Adrenal gland (tissue), 12 donors: ENCODE data around the gene ZNF91. TPM values are rescaled to one million over a fixed set of nuclear protein-coding genes. Genes with fewer than 3 reads are reported as not detected.
"Not testable (repeated sequence)": the region's sequence is repeated elsewhere in the genome, so short reads cannot be mapped to it uniquely, and the experiment has no call there.

Experiments used
- DNase-seq, 7 donors: peaks; one replicate each; pipeline ENCODE4 v3.0.0-alpha.2; 2019 to 2020
- H3K27ac ChIP-seq, 5 donors: fragments of 200-600 bp; sonication (generic) in 4 of 5; 1 replicate in 3 of 5; 2 replicates in 2 of 5; pipeline versions ENCODE4 v1.5.1 to v1.8.0; 2016 to 2020; ENCODE audit warnings: mild to moderate bottlenecking in 1 of 5
- H3K27me3 ChIP-seq: fragments of 200-600 bp; 2 replicates; pipeline ENCODE4 v1.8.0; 2021
- H3K36me3 ChIP-seq, 2 donors: fragments of 200-600 bp; replicated peaks in 1 of 2; 1 replicate in 1 of 2; 2 replicates in 1 of 2; pipeline versions ENCODE4 v1.5.1 to v1.8.0; 2018 to 2022
- H3K4me1 ChIP-seq, 2 donors: fragments of 200-600 bp; replicated peaks in 1 of 2; 1 replicate in 1 of 2; 2 replicates in 1 of 2; pipeline versions ENCODE4 v1.5.1 to v1.8.0; 2018 to 2021
- H3K4me3 ChIP-seq, 4 donors: fragments of 200-600 bp; sonication (generic) in 3 of 4; one replicate each; pipeline ENCODE4 v1.5.1; 2016 to 2018
- H3K9me3 ChIP-seq, 3 donors: fragments of 200-600 bp; sonication (generic) in 1 of 3; replicated peaks in 1 of 3; 1 replicate in 2 of 3; 2 replicates in 1 of 3; pipeline versions ENCODE4 v1.5.1 to v1.8.0; 2016 to 2021
- POLR2A ChIP-seq, 2 donors: fragments of 450-650 bp; IDR thresholded peaks; one replicate each; pipeline ENCODE4 v1.6.1; 2017; ENCODE audit warnings: antibody characterized with exemption in 2 of 2, mild to moderate bottlenecking in 2 of 2, moderate library complexity in 1 of 2
- WGBS, 4 donors: extraction: QIAGEN DNeasy Blood & Tissue Kit in 2 of 4; methylation state at CpG; one replicate each; pipeline versions ENCODE4 v1.1.5 to v1.1.7; 2013 to 2017; 5-methylcytosine and 5-hydroxymethylcytosine counted together
- intact Hi-C, 2 donors: fragments of 100-400 bp; cut with DNase I; formaldehyde crosslinking; loops; one replicate each; pipeline versions ENCODE4 v1.14.1 to v1.15.0; 2022 to 2023
- polyA plus RNA-seq, 3 donors: library from polyadenylated mRNA; stranded (reverse); fragments of 200-250 nt in 2 of 3; fragments of 350-450 nt in 1 of 3; fragmentation: Illumina TruSeq in 1 of 3; extraction: RNeasy Lipid Tissue Mini Kit (QIAGEN cat#74804) in 1 of 3; gene quantifications; one replicate each; pipeline ENCODE4 v1.2.3, GENCODE V29; 2013 to 2014
- total RNA-seq, 9 donors: library from RNA; depleted of rRNA in 4 of 9; stranded (reverse); fragments of >200 nt in 4 of 9; fragments of 120-200 nt in 1 of 9; fragmentation: NEBNext Ultra II Directional in 1 of 9; extraction: Animal tissue kit (Norgen Biotek cat#: 25700) in 1 of 9; gene quantifications; one replicate each; pipeline versions ENCODE4 v1.1.0 to v1.2.4, GENCODE V29; 2013 to 2023
- TF ChIP-seq, protein P1 (sequence below), 6 experiments: fragments of 450-650 bp in 4 of 6; fragments of 200-600 bp in 2 of 6; sonication (generic) in 1 of 6; IDR thresholded peaks; 1 replicate in 5 of 6; 2 replicates in 1 of 6; pipeline versions ENCODE4 v1.5.1 to v1.8.0; 2016 to 2021; ENCODE audit warnings: antibody characterized with exemption in 6 of 6, mild to moderate bottlenecking in 2 of 6, moderate library complexity in 1 of 6
- donor health status: healthy with polysubstance abuse.
- donor health status: Bipolar disorder and iron deficiency.
- donor health status: DM: yes; HTN: yes; CAD: no.
- donor health status: DM: no; HTN: no; CAD: no.
- donor health status: DM: no; HTN: no; CAD: no.
- donor health status: DM: yes; HTN: yes; CAD: no.

ZNF91 gene
- total and polyA plus RNA-seq, 12 donors: 12.9 to 81.1 (median 35.8) TPM

DNA sequence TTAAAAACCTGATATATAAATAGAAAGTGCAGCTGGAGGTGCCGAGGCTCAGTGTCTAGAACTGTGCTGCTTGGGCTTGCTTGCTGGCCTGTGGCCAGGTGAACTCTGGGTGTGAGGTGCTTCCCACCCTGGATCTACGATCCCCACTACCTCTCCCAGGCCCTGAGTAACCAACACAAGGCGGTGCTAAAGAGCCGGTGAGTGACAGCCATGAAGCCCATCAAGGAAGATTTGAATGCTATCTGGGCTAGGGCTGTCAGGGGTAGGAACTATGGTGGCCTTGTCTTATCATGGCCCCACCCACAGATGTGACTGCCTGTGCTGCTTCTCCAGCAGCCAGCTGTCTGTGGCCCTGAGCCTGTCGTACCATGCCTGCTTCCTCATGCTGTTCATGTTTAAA lies 25.6 kb upstream of the ZNF91 start:
- H3K36me3 ChIP-seq: no peaks in the 10 kb centered on the region
- H3K27me3 ChIP-seq: no peaks in the 10 kb centered on the region
- 50 to 92% (median 63%) methylated on average over 1 to 5 of the region's 5 CpGs for WGBS, 4 donors
- TF ChIP-seq, protein P1, sequence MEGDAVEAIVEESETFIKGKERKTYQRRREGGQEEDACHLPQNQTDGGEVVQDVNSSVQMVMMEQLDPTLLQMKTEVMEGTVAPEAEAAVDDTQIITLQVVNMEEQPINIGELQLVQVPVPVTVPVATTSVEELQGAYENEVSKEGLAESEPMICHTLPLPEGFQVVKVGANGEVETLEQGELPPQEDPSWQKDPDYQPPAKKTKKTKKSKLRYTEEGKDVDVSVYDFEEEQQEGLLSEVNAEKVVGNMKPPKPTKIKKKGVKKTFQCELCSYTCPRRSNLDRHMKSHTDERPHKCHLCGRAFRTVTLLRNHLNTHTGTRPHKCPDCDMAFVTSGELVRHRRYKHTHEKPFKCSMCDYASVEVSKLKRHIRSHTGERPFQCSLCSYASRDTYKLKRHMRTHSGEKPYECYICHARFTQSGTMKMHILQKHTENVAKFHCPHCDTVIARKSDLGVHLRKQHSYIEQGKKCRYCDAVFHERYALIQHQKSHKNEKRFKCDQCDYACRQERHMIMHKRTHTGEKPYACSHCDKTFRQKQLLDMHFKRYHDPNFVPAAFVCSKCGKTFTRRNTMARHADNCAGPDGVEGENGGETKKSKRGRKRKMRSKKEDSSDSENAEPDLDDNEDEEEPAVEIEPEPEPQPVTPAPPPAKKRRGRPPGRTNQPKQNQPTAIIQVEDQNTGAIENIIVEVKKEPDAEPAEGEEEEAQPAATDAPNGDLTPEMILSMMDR (IDR thresholded peaks at IDR 0.05): no peak
- TF ChIP-seq POLR2A (IDR thresholded peaks at IDR 0.05): no peak
- H3K27ac ChIP-seq: no peak overlapping the region
- no peak for DNase-seq
- intact Hi-C loops: no loop called here
- H3K4me1 ChIP-seq: no peaks in the 10 kb centered on the region
- H3K4me3 ChIP-seq: no peak overlapping the region
- no peaks in the 10 kb centered on the region for H3K9me3 ChIP-seq

DNA sequence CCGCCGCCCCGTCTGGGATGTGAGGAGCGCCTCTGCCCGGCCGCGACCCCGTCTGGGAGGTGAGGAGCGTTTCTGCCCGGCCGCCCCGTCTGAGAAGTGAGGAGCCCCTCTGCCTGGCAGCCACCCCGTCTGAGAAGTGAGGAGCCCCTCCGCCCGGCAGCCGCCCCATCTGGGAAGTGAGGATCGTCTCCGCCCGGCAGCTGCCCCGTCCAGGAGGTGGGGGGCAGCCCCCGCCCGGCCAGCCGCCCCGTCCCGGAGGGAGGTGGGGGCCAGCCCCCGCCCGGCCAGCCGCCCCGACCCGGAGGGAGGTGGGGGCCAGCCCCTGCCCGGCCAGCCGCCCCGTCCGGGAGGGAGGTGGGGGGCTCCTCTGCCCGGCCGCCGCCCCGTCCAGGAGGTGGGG lies 24.0 kb upstream of the ZNF91 start:
- WGBS, 4 donors: 90 to 100% (median 95%) methylated on average over 3 to 36 of the region's 38 CpGs
- intact Hi-C loops, H3K9me3 ChIP-seq, H3K4me3 ChIP-seq, H3K36me3 ChIP-seq, H3K4me1 ChIP-seq, H3K27me3 ChIP-seq, DNase-seq, H3K27ac ChIP-seq: not testable (repeated sequence)

DNA sequence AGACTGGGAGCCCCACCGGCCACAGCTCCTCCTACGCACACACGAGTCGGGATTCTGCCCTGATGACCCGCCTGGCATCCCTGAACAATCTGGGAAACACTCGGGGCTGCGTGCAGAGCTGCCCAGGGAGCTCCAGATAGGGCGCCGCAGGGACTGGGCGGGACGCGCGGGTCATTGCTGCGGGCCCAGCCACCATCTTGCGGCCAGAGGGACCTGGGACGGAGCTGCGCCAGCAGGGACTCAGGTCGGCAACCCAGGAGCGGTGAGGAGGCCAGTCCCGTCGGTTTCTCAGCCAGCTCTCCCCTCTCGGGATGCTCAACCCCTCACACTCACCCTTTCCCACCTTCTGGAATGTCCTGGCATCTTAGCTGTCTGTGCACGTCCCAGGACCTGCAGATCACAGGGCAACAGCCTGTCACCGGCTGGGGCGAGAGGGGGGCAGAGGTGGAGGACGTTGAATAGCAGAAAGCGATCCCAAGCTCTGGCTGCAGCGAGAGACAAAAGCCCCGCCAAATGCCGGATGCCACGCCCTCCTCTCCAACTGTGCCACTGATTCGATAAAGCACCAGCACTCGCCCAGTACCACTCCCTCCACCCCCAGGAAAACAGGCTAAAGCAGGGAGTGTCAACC lies 20.4 kb upstream of the ZNF91 start:
- Histone ChIP-seq H3K27me3 (peaks cover 4% of the 10 kb centered on the region), H3K4me3 (no peak overlapping the region), H3K36me3 (no peaks in the 10 kb centered on the region), H3K27ac (no peak overlapping the region), H3K4me1 (no peaks in the 10 kb centered on the region), H3K9me3 (no peaks in the 10 kb centered on the region)
- no peak for DNase-seq
- intact Hi-C loops: no loop called here
- WGBS, 4 donors: 1 to 4% (median 2%) methylated on average over 13 to 33 of the region's 33 CpGs
- TF ChIP-seq POLR2A (IDR thresholded peaks at IDR 0.05): no peak

DNA sequence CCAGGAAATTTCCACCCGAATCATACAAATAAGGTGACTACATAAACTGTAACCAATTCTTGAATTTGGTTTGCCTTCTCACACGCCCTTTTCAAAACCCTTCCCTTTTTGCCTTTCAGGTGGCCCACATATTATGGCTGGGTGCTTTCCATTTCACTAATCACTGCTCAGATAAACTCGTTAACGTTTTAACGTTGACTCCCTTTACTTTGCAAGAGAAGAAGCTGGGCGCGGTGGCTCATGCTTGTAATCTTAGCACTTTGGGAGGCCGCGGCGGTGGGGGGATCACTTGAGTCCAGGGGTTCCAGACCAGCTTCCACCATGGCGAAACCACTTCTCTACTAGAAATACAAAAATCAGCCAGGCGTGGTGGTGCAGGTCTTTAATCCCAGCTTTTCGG lies 19.8 kb upstream of the ZNF91 start:
- WGBS, 4 donors: 31 to 52% (median 38%) methylated on average over 13 of the region's 13 CpGs

DNA sequence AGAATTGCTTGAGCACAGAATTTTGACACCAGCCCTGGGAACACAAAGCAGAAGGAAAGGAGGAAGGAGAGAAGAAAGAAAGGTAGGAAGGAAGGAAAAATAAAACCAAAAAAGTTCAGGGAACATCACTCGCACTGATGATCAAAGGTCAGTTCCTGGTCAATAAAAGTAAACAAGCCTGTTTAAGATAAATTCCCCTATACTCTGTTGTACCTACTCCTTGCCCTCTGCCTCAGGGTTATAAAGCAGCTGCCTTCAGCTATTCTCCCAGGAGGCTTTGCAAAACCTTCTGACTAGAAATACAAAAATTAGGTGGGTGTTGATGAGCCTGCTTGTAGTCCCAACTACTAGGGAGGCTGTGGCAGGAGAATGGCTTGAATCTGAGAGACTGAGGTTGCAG lies 14.9 kb upstream of the ZNF91 start:
- no peak for DNase-seq
- 47 to 73% (median 68%) methylated on average over 1 of the region's 1 CpG for WGBS, 4 donors
- H3K36me3 ChIP-seq: no peaks in the 10 kb centered on the region
- no peaks in the 10 kb centered on the region for H3K4me1 ChIP-seq
- no peak overlapping the region for H3K4me3 ChIP-seq
- H3K9me3 ChIP-seq: no peaks in the 10 kb centered on the region
- no peak overlapping the region for H3K27ac ChIP-seq
- peaks cover 4% of the 10 kb centered on the region for H3K27me3 ChIP-seq
- TF ChIP-seq POLR2A (IDR thresholded peaks at IDR 0.05): no peak
- TF ChIP-seq, protein P1 (IDR thresholded peaks at IDR 0.05): no peak
- intact Hi-C loops: no loop called here

More for the DNA sequence above, 19.8 kb upstream of the ZNF91 start:
- Histone ChIP-seq H3K27ac (no peak overlapping the region), H3K36me3 (no peaks in the 10 kb centered on the region), H3K4me3 (no peak overlapping the region), H3K4me1 (no peaks in the 10 kb centered on the region), H3K27me3 (peaks cover 4% of the 10 kb centered on the region), H3K9me3 (no peaks in the 10 kb centered on the region)
- intact Hi-C loops: no loop called here
- TF ChIP-seq, protein P1 (IDR thresholded peaks at IDR 0.05): no peak
- no peak for TF ChIP-seq POLR2A (IDR thresholded peaks at IDR 0.05)
- DNase-seq: no peak
